ENCODE measurements around the gene EVPLL. TPM values are rescaled to one million over a fixed set of nuclear protein-coding genes. Genes with fewer than 3 reads are reported as not detected.
"Not testable (repeated sequence)": the region's sequence is repeated elsewhere in the genome, so short reads cannot be mapped to it uniquely, and the experiment has no call there.

Gene EVPLL
- total and polyA plus RNA-seq, 2 donors from 2014 or later, result 0.82 to 1.2 TPM

DNA sequence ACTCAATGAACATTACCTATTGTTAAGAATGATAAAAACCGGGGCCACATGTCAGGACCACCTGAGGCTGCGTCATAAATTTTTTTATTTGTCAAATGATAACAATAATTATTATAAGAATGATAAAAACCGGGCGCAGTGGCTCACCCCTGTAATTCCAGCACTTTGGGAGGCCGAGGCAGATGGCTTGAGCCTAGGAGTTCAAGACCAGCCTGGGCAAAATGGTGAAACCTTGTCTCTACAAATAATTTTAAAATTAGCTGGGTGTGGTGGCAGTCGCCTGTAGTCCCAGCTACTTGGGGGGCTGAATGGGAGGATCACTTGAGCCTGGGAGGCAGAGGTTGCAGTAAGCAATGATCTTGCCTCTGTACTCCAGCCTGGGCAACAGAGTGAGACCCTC is 13.4 kb upstream of the EVPLL start:
- no peaks in the 10 kb centered on the region for H3K27me3 ChIP-seq (ENCODE audit: control insufficient read depth, insufficient read depth, low read length)
- H3K9me3 ChIP-seq (ENCODE audit: control insufficient read depth in 2 of 3, insufficient read depth in 1 of 3, low read length in 3 of 3), result no peaks in the 10 kb centered on the region
- intact Hi-C loops (cut with DNase I), result no loop called here
- DNase-seq (no peak), FAIRE-seq (no peak)
- H3K4me3 ChIP-seq (ENCODE audit: low read length in 3 of 3), result no peak overlapping the region
- no peak overlapping the region for H3K27ac ChIP-seq (ENCODE audit: low read depth in 2 of 2, low read length in 2 of 2)
- no peak overlapping the region for H3K9ac ChIP-seq (ENCODE audit: low read length in 3 of 3)
- H3K36me3 ChIP-seq (ENCODE audit: control insufficient read depth in 2 of 3, insufficient read depth in 3 of 3, low read length in 3 of 3), result no peaks in the 10 kb centered on the region
- no peaks in the 10 kb centered on the region for H3K4me1 ChIP-seq (ENCODE audit: control insufficient read depth in 2 of 3, insufficient read depth in 2 of 3, low read depth in 1 of 3, low read length in 3 of 3)
- no peak for TF ChIP-seq CTCF (IDR thresholded peaks at IDR 0.05; ENCODE audit: borderline replicate concordance, extremely low read depth, insufficient read depth)

- no peak overlapping the region for H3K4me3 ChIP-seq (ENCODE audit: low read length in 3 of 3)
- H3K9ac ChIP-seq (ENCODE audit: low read length in 3 of 3), result no peak overlapping the region
- TF ChIP-seq CTCF (IDR thresholded peaks at IDR 0.05; ENCODE audit: borderline replicate concordance, extremely low read depth, insufficient read depth), result no peak
- no peaks in the 10 kb centered on the region for H3K9me3 ChIP-seq (ENCODE audit: control insufficient read depth in 2 of 3, insufficient read depth in 1 of 3, low read length in 3 of 3)
- no peak overlapping the region for H3K27ac ChIP-seq (ENCODE audit: low read depth in 2 of 2, low read length in 2 of 2)
- intact Hi-C loops (cut with DNase I), result no loop called here
- DNase-seq, result no peak
- no peaks in the 10 kb centered on the region for H3K27me3 ChIP-seq (ENCODE audit: control insufficient read depth, insufficient read depth, low read length)
- no peaks in the 10 kb centered on the region for H3K4me1 ChIP-seq (ENCODE audit: control insufficient read depth in 2 of 3, insufficient read depth in 2 of 3, low read depth in 1 of 3, low read length in 3 of 3)
- no peak for FAIRE-seq
- H3K36me3 ChIP-seq (ENCODE audit: control insufficient read depth in 2 of 3, insufficient read depth in 3 of 3, low read length in 3 of 3), result no peaks in the 10 kb centered on the region
Measured at GRCh38 chr17:18368946-18369345, 8.6 kb upstream of the EVPLL start.

DNA sequence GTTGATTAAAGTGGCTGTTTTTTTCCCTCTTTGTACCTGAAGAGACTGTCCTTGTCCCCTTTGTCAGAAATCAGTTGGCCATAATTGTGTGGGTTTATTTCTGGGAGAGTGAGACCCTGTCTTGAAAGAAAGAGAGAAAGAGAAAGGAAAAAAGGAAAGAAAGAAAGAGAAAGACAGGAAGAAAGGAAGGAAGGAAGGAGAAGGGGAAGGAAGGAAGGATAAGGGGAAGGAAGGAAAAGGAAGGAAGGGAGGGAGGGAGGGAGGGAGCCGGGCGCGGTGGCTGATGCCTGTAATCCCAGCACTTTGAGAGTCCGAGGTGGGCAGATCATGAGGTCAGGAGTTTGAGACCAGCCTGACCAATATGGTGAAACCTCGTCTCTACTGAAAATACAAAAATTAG is 6.8 kb upstream of the EVPLL start:
- Histone ChIP-seq H3K9ac (ENCODE audit: low read length in 3 of 3) (no peak overlapping the region), H3K4me3 (ENCODE audit: low read length in 3 of 3) (no peak overlapping the region), H3K27me3 (ENCODE audit: control insufficient read depth, insufficient read depth, low read length) (no peaks in the 10 kb centered on the region), H3K27ac (ENCODE audit: low read depth in 2 of 2, low read length in 2 of 2) (no peak overlapping the region), H3K4me1 (ENCODE audit: control insufficient read depth in 2 of 3, insufficient read depth in 2 of 3, low read depth in 1 of 3, low read length in 3 of 3) (no peaks in the 10 kb centered on the region), H3K9me3 (ENCODE audit: control insufficient read depth in 2 of 3, insufficient read depth in 1 of 3, low read length in 3 of 3) (no peaks in the 10 kb centered on the region), H3K36me3 (ENCODE audit: control insufficient read depth in 2 of 3, insufficient read depth in 3 of 3, low read length in 3 of 3) (no peaks in the 10 kb centered on the region)
- FAIRE-seq, result no peak
- DNase-seq, result no peak
- intact Hi-C loops (cut with DNase I), result no loop called here
- no peak for TF ChIP-seq CTCF (IDR thresholded peaks at IDR 0.05; ENCODE audit: borderline replicate concordance, extremely low read depth, insufficient read depth)

GRCh38 chr17:18371455-18371854 is 6.1 kb upstream of the EVPLL start:
- intact Hi-C loops (cut with DNase I), result no loop called here

GRCh38 chr17:18373181-18373580 is 4.4 kb upstream of the EVPLL start:
- DNase-seq; H3K27me3 ChIP-seq (ENCODE audit: control insufficient read depth, insufficient read depth, low read length); H3K4me3 ChIP-seq (ENCODE audit: low read length in 3 of 3); H3K27ac ChIP-seq (ENCODE audit: low read depth in 2 of 2, low read length in 2 of 2); FAIRE-seq; H3K36me3 ChIP-seq (ENCODE audit: control insufficient read depth in 2 of 3, insufficient read depth in 3 of 3, low read length in 3 of 3); H3K9me3 ChIP-seq (ENCODE audit: control insufficient read depth in 2 of 3, insufficient read depth in 1 of 3, low read length in 3 of 3); intact Hi-C loops (cut with DNase I); H3K4me1 ChIP-seq (ENCODE audit: control insufficient read depth in 2 of 3, insufficient read depth in 2 of 3, low read depth in 1 of 3, low read length in 3 of 3); H3K9ac ChIP-seq (ENCODE audit: low read length in 3 of 3): not testable (repeated sequence)

More at GRCh38 chr17:18371455-18371854, 6.1 kb upstream of the EVPLL start:
- TF ChIP-seq CTCF (IDR thresholded peaks at IDR 0.05; ENCODE audit: borderline replicate concordance, extremely low read depth, insufficient read depth), result no peak
- Histone ChIP-seq H3K4me1 (ENCODE audit: control insufficient read depth in 2 of 3, insufficient read depth in 2 of 3, low read depth in 1 of 3, low read length in 3 of 3) (no peaks in the 10 kb centered on the region), H3K27ac (ENCODE audit: low read depth in 2 of 2, low read length in 2 of 2) (no peak overlapping the region), H3K4me3 (ENCODE audit: low read length in 3 of 3) (no peak overlapping the region), H3K9me3 (ENCODE audit: control insufficient read depth in 2 of 3, insufficient read depth in 1 of 3, low read length in 3 of 3) (no peaks in the 10 kb centered on the region), H3K36me3 (ENCODE audit: control insufficient read depth in 2 of 3, insufficient read depth in 3 of 3, low read length in 3 of 3) (no peaks in the 10 kb centered on the region), H3K9ac (ENCODE audit: low read length in 3 of 3) (no peak overlapping the region), H3K27me3 (ENCODE audit: control insufficient read depth, insufficient read depth, low read length) (no peaks in the 10 kb centered on the region)
- no peak for FAIRE-seq
- DNase-seq, result no peak
